B cell (primary cell): ENCODE measurements around the gene FUBP3. TPM values are rescaled to one million over a fixed set of nuclear protein-coding genes. Genes with fewer than 3 reads are reported as not detected.
"Not testable (repeated sequence)": the region's sequence is repeated elsewhere in the genome, so short reads cannot be mapped to it uniquely, and the experiment has no call there.

Experiments used
- ATAC-seq: fragments of 200-7000 bp; cut with Tn5 transposase; one replicate; pipeline ENCODE4 v1.10.0; 2021; ENCODE audit warnings: low read depth, mild to moderate bottlenecking, moderate number of reproducible peaks, moderate library complexity
- CTCF ChIA-PET: fragments of 350-600 bp; sonication (Branson Sonifier 250); formaldehyde crosslinking; loops from one replicate; lab custom pipeline; 2021; ENCODE audit warnings: antibody characterized with exemption, inconsistent platforms; lab: Charles Lee
- POLR2A ChIA-PET: fragments of 350-600 bp; sonication (Branson Sonifier 250); formaldehyde crosslinking; loops from one replicate; lab custom pipeline; 2021; ENCODE audit warnings: antibody characterized with exemption; lab: Charles Lee
- DNase-seq: peaks from one replicate; pipeline ENCODE4 v3.0.0; 2013
- H2AFZ ChIP-seq: 2 replicates; pipeline ENCODE4 v1.6.1; 2012; ENCODE audit warnings: mild to moderate bottlenecking, low read depth, low read length; ENCODE audit not compliant: insufficient read depth, poor library complexity, severe bottlenecking
- H3K27ac ChIP-seq, 2 donors: 1 replicate in 1 of 2; 2 replicates in 1 of 2; pipeline ENCODE4 v1.5.1; 2012 to 2013; ENCODE audit warnings: low read length in 2 of 2, mild to moderate bottlenecking in 2 of 2, moderate library complexity in 1 of 2
- H3K27me3 ChIP-seq, 4 experiments: fragments of 200-600 bp in 1 of 4; sonication (generic) in 1 of 4; replicated peaks in 1 of 4; 1 replicate in 2 of 4; 2 replicates in 2 of 4; pipeline versions ENCODE4 v1.6.1 to v1.7.0; 2013 to 2016; ENCODE audit warnings: low read length in 3 of 4, mild to moderate bottlenecking in 2 of 4, mixed read lengths in 1 of 4, moderate library complexity in 1 of 4; ENCODE audit not compliant: insufficient read depth in 4 of 4, control insufficient read depth in 3 of 4; ENCODE audit errors: control extremely low read depth in 1 of 4
- H3K36me3 ChIP-seq, 2 experiments: replicated peaks in 1 of 2; 1 replicate in 1 of 2; 2 replicates in 1 of 2; pipeline versions ENCODE4 v1.6.1 to v1.7.1; 2013; ENCODE audit warnings: low read length in 1 of 2; ENCODE audit not compliant: insufficient read depth in 2 of 2, control insufficient read depth in 1 of 2; ENCODE audit errors: control extremely low read depth in 1 of 2, extremely low read depth in 1 of 2
- H3K4me1 ChIP-seq, 2 donors: fragments of 200-600 bp in 1 of 2; sonication (generic) in 1 of 2; 1 replicate in 1 of 2; 2 replicates in 1 of 2; pipeline versions ENCODE4 v1.5.1 to v1.6.1; 2013 to 2017; ENCODE audit warnings: low read length in 2 of 2; ENCODE audit not compliant: control insufficient read depth in 2 of 2, insufficient read depth in 2 of 2
- H3K4me2 ChIP-seq: replicated peaks from 2 replicates; pipeline ENCODE3; 2012; ENCODE audit warnings: mild to moderate bottlenecking, low read depth, low read length; ENCODE audit not compliant: poor library complexity, severe bottlenecking
- H3K4me3 ChIP-seq, 5 experiments: fragments of 200-600 bp in 1 of 5; sonication (generic) in 1 of 5; 1 replicate in 3 of 5; 2 replicates in 2 of 5; pipeline versions ENCODE4 v1.5.1 to v1.7.0; 2011 to 2016; ENCODE audit warnings: low read length in 4 of 5, mild to moderate bottlenecking in 4 of 5, low read depth in 2 of 5, control low read depth in 1 of 5, moderate library complexity in 1 of 5; ENCODE audit not compliant: insufficient read depth in 1 of 5; ENCODE audit errors: control extremely low read depth in 1 of 5, extremely low read depth in 1 of 5
- H3K79me2 ChIP-seq: fragments of 200-600 bp; sonication (generic); one replicate; pipeline ENCODE4 v1.6.0; 2016; ENCODE audit warnings: low read length; ENCODE audit not compliant: control insufficient read depth, insufficient read depth
- H3K9ac ChIP-seq: fragments of 200-600 bp; sonication (generic); 2 replicates; pipeline ENCODE4 v1.6.1; 2017; ENCODE audit warnings: mild to moderate bottlenecking, low read length, moderate library complexity
- H3K9me3 ChIP-seq, 3 donors: one replicate each; pipeline versions ENCODE4 v1.6.1 to v1.7.1; 2013; ENCODE audit warnings: low read length in 2 of 3; ENCODE audit not compliant: control insufficient read depth in 2 of 3, insufficient read depth in 1 of 3; ENCODE audit errors: control extremely low read depth in 1 of 3
- H4K20me1 ChIP-seq: 2 replicates; pipeline ENCODE4 v1.6.0; 2012; ENCODE audit warnings: mild to moderate bottlenecking, low read length; ENCODE audit not compliant: insufficient read depth, control insufficient read depth, poor library complexity, severe bottlenecking
- H3K27ac Mint-ChIP-seq: one replicate; pipeline ENCODE4 v1.8.0; 2021; ENCODE audit warnings: mixed read lengths
- H3K27me3 Mint-ChIP-seq: one replicate; pipeline ENCODE4 v1.8.0; 2021; ENCODE audit warnings: mixed read lengths
- H3K4me1 Mint-ChIP-seq: one replicate; pipeline ENCODE4 v1.8.0; 2021; ENCODE audit warnings: mixed read lengths
- H3K4me3 Mint-ChIP-seq: one replicate; pipeline ENCODE4 v1.8.0; 2021; ENCODE audit warnings: mixed read lengths
- H3K9me3 Mint-ChIP-seq: one replicate; pipeline ENCODE4 v1.8.0; 2022; ENCODE audit warnings: mixed read lengths; ENCODE audit not compliant: insufficient read depth
- CTCF ChIP-seq: fragments of 200-600 bp; IDR thresholded peaks from one replicate; pipeline ENCODE4 v1.8.0; 2022; ENCODE audit warnings: antibody characterized with exemption, mild to moderate bottlenecking
- EZH2 ChIP-seq: IDR thresholded peaks from 2 replicates; pipeline ENCODE4 v1.6.1; 2012; ENCODE audit warnings: borderline replicate concordance, low read depth, mild to moderate bottlenecking, moderate library complexity, low read length; ENCODE audit not compliant: insufficient read depth, poor library complexity, severe bottlenecking
- WGBS: methylation state at CpG from one replicate; pipeline ENCODE4 v1.1.5; 2013; ENCODE audit warnings: missing lambda C conversion rate; ENCODE audit not compliant: insufficient coverage; 5-methylcytosine and 5-hydroxymethylcytosine counted together
- intact Hi-C: fragments of 100-400 bp; cut with micrococcal nuclease; formaldehyde crosslinking; loops from one replicate; pipeline ENCODE4 v1.10.0; 2022
- polyA plus RNA-seq: library from polyadenylated mRNA; depleted of rRNA; stranded (reverse); fragments of >200 nt; gene quantifications from 2 replicates; pipeline ENCODE4 v1.2.3, GENCODE V29; 2012
- total RNA-seq, 2 donors: library from RNA; stranded (reverse); fragments of 120-200 nt in 1 of 2; gene quantifications; 1 replicate in 1 of 2; 2 replicates in 1 of 2; pipeline versions ENCODE4 v1.2.3 to v1.2.4, GENCODE V29; 2013 to 2022

FUBP3 gene
- total and polyA plus RNA-seq, 2 donors (not counting 1 experiment from before 2014, with no cell fraction given) = 45.7 to 79.4 TPM

GRCh38 chr9:130557077-130557468 lies 22.3 kb upstream of the FUBP3 start:
- no peak overlapping the region for H3K27ac Mint-ChIP-seq
- no peaks in the 10 kb centered on the region for H3K4me1 ChIP-seq
- no peak overlapping the region for H3K9ac ChIP-seq
- H3K4me1 Mint-ChIP-seq = no peaks in the 10 kb centered on the region
- H3K79me2 ChIP-seq = no peaks in the 10 kb centered on the region
- no peaks in the 10 kb centered on the region for H3K9me3 Mint-ChIP-seq
- no peak for ATAC-seq
- no peak overlapping the region for H2AFZ ChIP-seq
- H3K36me3 ChIP-seq = no peaks in the 10 kb centered on the region
- H3K4me3 ChIP-seq = no peak overlapping the region
- no peaks in the 10 kb centered on the region for H4K20me1 ChIP-seq
- H3K9me3 ChIP-seq = peaks cover 0 to 11% (median 0%) of the 10 kb centered on the region in 3 donors
- H3K27ac ChIP-seq = no peak overlapping the region
- H3K4me3 Mint-ChIP-seq = no peak overlapping the region
- H3K27me3 ChIP-seq = peaks cover 0 to 4% (median 1%) of the 10 kb centered on the region in 4 experiments
- peaks cover 16% of the 10 kb centered on the region for H3K27me3 Mint-ChIP-seq
- ChIA-PET CTCF (no interaction called here), POLR2A (no interaction called here)
- H3K4me2 ChIP-seq = no peak overlapping the region
- no peak for DNase-seq
- intact Hi-C loops = no loop called here
- TF ChIP-seq EZH2 (no peak), CTCF (no peak)
- 98% methylated on average over 5 of the region's 6 CpGs for WGBS

DNA sequence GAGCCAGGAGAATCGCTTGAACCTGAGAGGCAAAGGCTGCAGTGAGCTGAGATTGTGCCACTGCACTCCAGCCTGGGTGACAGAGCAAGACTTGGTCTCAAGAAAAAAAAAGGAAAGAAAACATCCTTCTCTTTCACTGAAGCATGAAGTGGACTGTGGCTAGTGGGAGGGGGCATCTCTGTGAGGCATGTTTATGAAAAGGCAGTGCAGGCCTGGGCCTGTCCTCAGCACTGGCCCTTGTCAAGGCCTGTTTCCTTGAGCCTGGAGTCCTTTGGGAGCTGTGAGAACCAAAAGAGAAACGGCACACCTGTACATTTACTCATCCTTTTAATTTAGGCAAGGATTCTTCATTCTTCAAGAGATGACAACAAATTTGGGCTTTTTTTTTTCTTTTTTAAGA lies 18.3 kb upstream of the FUBP3 start:
- Histone ChIP-seq H3K79me2 (no peaks in the 10 kb centered on the region), H3K27ac (no peak overlapping the region), H3K9ac (no peak overlapping the region), H3K9me3 (no peaks in the 10 kb centered on the region), H3K36me3 (no peaks in the 10 kb centered on the region), H4K20me1 (no peaks in the 10 kb centered on the region), H3K4me3 (no peak overlapping the region), H3K4me1 (no peaks in the 10 kb centered on the region), H3K27me3 (peaks cover 0 to 8% (median 2%) of the 10 kb centered on the region in 4 experiments), H2AFZ (no peak overlapping the region), H3K4me2 (no peak overlapping the region)
- ATAC-seq (no peak), DNase-seq (no peak)
- ChIA-PET CTCF (no interaction called here), POLR2A (no interaction called here)
- no peak for TF ChIP-seq CTCF
- TF ChIP-seq EZH2 = no peak
- Mint-ChIP-seq H3K27me3 (peaks cover 24% of the 10 kb centered on the region), H3K4me3 (no peak overlapping the region), H3K27ac (no peak overlapping the region), H3K4me1 (no peaks in the 10 kb centered on the region), H3K9me3 (no peaks in the 10 kb centered on the region)
- intact Hi-C loops = no loop called here
- 90% methylated on average over 2 of the region's 2 CpGs for WGBS

DNA sequence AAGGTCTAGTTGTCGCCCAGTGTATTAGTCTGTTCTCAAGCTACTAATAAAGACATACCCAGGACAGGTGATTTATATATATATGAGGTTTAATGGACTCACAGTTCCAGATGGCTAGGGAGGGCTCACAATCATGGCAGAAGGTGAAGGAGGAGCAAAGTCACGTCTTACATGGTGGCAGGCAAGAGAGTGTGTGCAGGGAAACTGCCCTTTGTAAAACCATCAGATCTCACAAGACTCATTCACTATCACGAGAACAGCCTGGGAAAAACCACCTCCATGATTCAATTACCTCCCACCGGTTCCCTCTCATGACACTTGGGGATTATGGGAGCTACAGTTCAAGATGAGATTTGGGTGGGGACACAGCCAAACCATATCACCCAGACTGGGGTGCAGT lies 16.9 kb upstream of the FUBP3 start:
- peaks cover 32% of the 10 kb centered on the region for H3K27me3 Mint-ChIP-seq
- H3K27ac Mint-ChIP-seq, H3K27me3 ChIP-seq, H4K20me1 ChIP-seq, H3K9me3 Mint-ChIP-seq, CTCF ChIA-PET, H3K36me3 ChIP-seq, H3K9me3 ChIP-seq, DNase-seq, H3K9ac ChIP-seq, H3K4me1 Mint-ChIP-seq, H3K4me3 Mint-ChIP-seq, H3K79me2 ChIP-seq, H2AFZ ChIP-seq, POLR2A ChIA-PET, ATAC-seq, intact Hi-C loops, H3K27ac ChIP-seq, H3K4me1 ChIP-seq, H3K4me2 ChIP-seq, H3K4me3 ChIP-seq: not testable (repeated sequence)
- no CpG with 5 or more reads among the region's 4 CpGs for WGBS
